GM10248 (cell line): ENCODE measurements around the gene STEAP1.
"Not testable (repeated sequence)": the region's sequence is repeated elsewhere in the genome, so short reads cannot be mapped to it uniquely, and the experiment has no call there.

Experiments
- CTCF ChIA-PET: fragments of 300-600 bp; sonication (Branson Sonifier 250); formaldehyde crosslinking; extraction: SDS; loops from one replicate; lab custom pipeline; 2021; ENCODE audit warnings: antibody characterized with exemption; lab: Yijun Ruan, JAX
- POLR2A ChIA-PET: fragments of 350-650 bp; sonication (Branson Sonifier 250); formaldehyde crosslinking; extraction: SDS; loops from one replicate; lab custom pipeline; 2020; ENCODE audit warnings: antibody characterized with exemption; lab: Yijun Ruan, JAX
- DNase-seq: peaks from one replicate; pipeline ENCODE4 v3.0.0; 2012; ENCODE audit errors: extremely low spot score
- CTCF ChIP-seq: IDR thresholded peaks from 2 replicates; pipeline ENCODE4 v1.5.1; 2012; ENCODE audit warnings: mild to moderate bottlenecking, low read depth; ENCODE audit errors: extremely low read depth, missing control alignments, control extremely low read depth

The STEAP1 gene

GRCh38 chr7:90176195-90176594, 21.9 kb downstream of the STEAP1 start:
- ChIA-PET CTCF (interaction anchor here (1.1 to 2.6 kb wide), 3 partner anchors 11 to 22 kb away, joined by 3 to 8 read pairs (median 5); partner anchors contain the start of gene STEAP1), POLR2A (no interaction called here)
- TF ChIP-seq CTCF: no peak
- DNase-seq: no peak

- TF ChIP-seq CTCF: no peak
- POLR2A ChIA-PET: no interaction called here
- DNase-seq: no peak
- CTCF ChIA-PET: interaction anchor here (1.0 to 1.7 kb wide), 8 partner anchors 10 to 250 kb away, joined by 3 to 6 read pairs (median 4); partner anchors contain the start of gene STEAP1
Observed at GRCh38 chr7:90178166-90178565, 23.9 kb downstream of the STEAP1 start.

- ChIA-PET POLR2A (no interaction called here), CTCF (interaction anchor here (0.8 to 1.7 kb wide), 10 partner anchors 10 to 249 kb away, joined by 3 to 6 read pairs (median 4); partner anchors contain the start of gene STEAP1)
- DNase-seq: peak; percentile 34
- no peak for TF ChIP-seq CTCF
Observed at GRCh38 chr7:90178679-90179278, 24.5 kb downstream of the STEAP1 start.

GRCh38 chr7:90180011-90180585, 25.8 kb downstream of the STEAP1 start:
- no peak for DNase-seq
- TF ChIP-seq CTCF: no peak
- ChIA-PET CTCF (no interaction called here), POLR2A (no interaction called here)

- no peak for TF ChIP-seq CTCF
- POLR2A ChIA-PET: no interaction called here
- DNase-seq: no peak
- CTCF ChIA-PET: no interaction called here
Observed at GRCh38 chr7:90180649-90181048, 26.4 kb downstream of the STEAP1 start.

GRCh38 chr7:90181485-90181884, 27.2 kb downstream of the STEAP1 start:
- no peak for DNase-seq
- ChIA-PET POLR2A (no interaction called here), CTCF (no interaction called here)
- no peak for TF ChIP-seq CTCF

GRCh38 chr7:90186290-90186689, 32.0 kb downstream of the STEAP1 start:
- POLR2A ChIA-PET, DNase-seq: not testable (repeated sequence)
- CTCF ChIA-PET: interaction anchor here (1.0 to 2.4 kb wide), 3 partner anchors 11 to 25 kb away, joined by 3 to 8 read pairs (median 4); partner anchors contain the start of gene STEAP2
